ENCODE results near the gene DLL1. TPM values are rescaled to one million over a fixed set of nuclear protein-coding genes. Genes with fewer than 3 reads are reported as not detected.

The DLL1 gene
- total RNA-seq, 1 donor, result 0.86 TPM

- no peak for TF ChIP-seq CTCF (IDR thresholded peaks at IDR 0.05; ENCODE audit: insufficient read depth, low read depth, low read length)
- DNase-seq (ENCODE audit: low read depth), result no peak
- H3K4me3 ChIP-seq (ENCODE audit: low read depth, low read length), result no peak overlapping the region
Measured at GRCh38 chr6:170249817-170250216, 41.1 kb downstream of the DLL1 start.

GRCh38 chr6:170248861-170249600 lies 41.8 kb downstream of the DLL1 start:
- no peak for DNase-seq (ENCODE audit: low read depth)
- no peak for TF ChIP-seq CTCF (IDR thresholded peaks at IDR 0.05; ENCODE audit: insufficient read depth, low read depth, low read length)
- no peak overlapping the region for H3K4me3 ChIP-seq (ENCODE audit: low read depth, low read length)

GRCh38 chr6:170248111-170248805 lies 42.6 kb downstream of the DLL1 start:
- no peak overlapping the region for H3K4me3 ChIP-seq (ENCODE audit: low read depth, low read length)
- TF ChIP-seq CTCF (IDR thresholded peaks at IDR 0.05; ENCODE audit: insufficient read depth, low read depth, low read length), result no peak
- DNase-seq (ENCODE audit: low read depth), result no peak

- DNase-seq (ENCODE audit: low read depth), result peak; percentile 19
- no peak overlapping the region for H3K4me3 ChIP-seq (ENCODE audit: low read depth, low read length)
- TF ChIP-seq CTCF (IDR thresholded peaks at IDR 0.05; ENCODE audit: insufficient read depth, low read depth, low read length), result no peak
Measured at GRCh38 chr6:170247178-170247701, 43.6 kb downstream of the DLL1 start.

- no peak overlapping the region for H3K4me3 ChIP-seq (ENCODE audit: low read depth, low read length)
- TF ChIP-seq CTCF (IDR thresholded peaks at IDR 0.05; ENCODE audit: insufficient read depth, low read depth, low read length), result no peak
- no peak for DNase-seq (ENCODE audit: low read depth)
Measured at GRCh38 chr6:170245475-170245992, 45.3 kb downstream of the DLL1 start.

- H3K4me3 ChIP-seq (ENCODE audit: low read depth, low read length), result no peak overlapping the region
- TF ChIP-seq CTCF (IDR thresholded peaks at IDR 0.05; ENCODE audit: insufficient read depth, low read depth, low read length), result no peak
- DNase-seq (ENCODE audit: low read depth), result no peak
Measured at GRCh38 chr6:170244721-170245474, 46.0 kb downstream of the DLL1 start.

Data from fibroblast of villous mesenchyme (primary cell).